DMS79 (cell line): ENCODE results near the gene CIROP.
"Not testable (repeated sequence)": the region's sequence is repeated elsewhere in the genome, so short reads cannot be mapped to it uniquely, and the experiment has no call there.

Source experiments
- DNase-seq: peaks from one replicate; lab custom pipeline; 2025; lab: John Stamatoyannopoulos, UW

The CIROP gene

DNA sequence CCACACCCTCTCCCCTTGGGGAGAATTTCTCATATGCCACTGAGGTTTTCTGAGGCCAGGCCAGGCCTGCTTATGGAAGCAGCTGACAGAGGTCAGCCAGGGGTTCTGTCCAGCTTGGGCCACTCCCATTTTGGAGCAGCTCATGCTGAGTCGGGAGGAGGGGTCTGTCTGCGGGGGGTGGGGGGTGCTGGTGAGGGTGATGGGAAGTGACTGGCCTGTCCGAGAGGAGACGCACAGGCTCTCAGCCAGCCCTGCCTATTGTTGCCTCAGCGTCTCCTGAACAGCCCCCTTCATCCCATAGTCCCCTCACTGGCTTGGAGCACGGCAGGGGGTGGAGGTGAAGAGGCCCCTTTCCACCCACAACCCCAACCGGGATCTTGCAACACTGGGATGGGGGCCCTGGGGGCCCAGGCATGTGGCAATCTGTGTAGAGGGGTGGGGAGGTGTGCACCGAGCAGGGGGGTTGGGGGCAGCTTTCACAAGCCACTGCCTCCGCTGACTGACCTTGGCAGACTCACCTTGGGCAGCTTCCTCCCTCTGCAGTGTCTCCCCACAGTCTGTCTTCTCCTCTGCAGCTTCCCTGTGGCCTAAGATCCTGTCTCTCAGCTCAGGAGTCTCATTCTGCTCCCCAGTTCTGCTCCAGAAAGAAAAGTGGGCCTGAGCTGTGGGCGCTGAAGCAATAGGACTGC, 8.8 kb upstream of the CIROP start:
- no peak for DNase-seq

DNA sequence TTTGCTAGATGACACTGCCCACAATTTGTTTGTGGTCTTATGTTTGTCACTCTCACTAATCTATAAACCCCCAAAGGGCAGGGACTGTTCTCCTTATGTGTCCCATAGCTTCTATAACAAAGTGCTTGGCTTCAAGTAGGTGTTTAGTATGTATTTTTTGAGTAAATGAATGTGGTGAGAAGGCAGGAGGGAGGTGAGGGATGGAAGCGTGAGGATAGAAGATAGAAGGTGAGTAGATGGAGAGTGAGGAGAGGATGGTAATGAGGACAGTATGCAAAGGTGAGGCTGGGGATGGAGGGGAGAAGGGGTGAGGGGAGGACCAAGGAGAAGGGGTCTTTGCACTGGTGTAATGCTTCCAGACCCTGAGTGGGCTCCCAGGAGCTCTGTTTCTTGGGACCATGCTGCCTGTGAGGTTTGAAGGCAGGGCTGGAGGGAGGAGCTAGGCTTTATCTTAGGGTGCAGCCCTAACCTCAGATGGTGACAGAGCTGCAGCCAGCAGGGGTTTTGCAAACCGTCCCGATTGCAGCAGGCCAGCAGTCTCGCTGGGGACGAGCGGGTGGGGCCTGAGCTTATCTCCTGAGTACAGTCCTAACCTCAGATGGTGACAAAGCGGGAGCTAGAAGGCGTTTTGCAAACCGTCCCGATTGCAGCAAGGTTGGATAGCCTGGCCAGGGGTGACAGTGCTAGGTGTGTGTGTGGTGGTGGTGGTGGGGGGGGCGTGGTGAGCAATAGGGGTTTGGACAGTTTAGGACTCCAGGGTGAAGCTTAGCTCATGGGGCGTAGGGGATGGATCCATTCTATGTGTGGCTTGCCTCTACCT, 7.8 kb upstream of the CIROP start:
- no peak for DNase-seq

GRCh38 chr14:23110579-23111365, 6.0 kb upstream of the CIROP start:
- no peak for DNase-seq

DNA sequence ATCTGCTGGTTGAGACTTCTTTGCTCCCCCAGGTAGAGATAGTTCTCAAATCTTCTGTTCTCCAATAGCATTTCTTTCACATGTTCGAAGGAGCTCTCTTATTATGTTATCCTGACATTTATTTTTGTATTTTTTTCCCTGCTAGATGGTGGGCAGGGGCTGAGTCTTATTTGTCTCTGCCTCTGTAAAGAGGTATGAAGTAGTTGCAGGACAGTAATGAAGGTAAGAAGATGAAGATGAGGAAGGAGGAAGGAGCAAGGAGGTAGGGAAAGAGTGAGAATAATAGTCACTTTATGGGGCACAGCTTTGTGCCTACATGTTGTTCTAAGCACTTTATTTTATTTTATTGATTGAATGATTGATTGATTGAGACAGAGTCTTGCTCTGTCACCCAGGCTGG, 5.0 kb upstream of the CIROP start:
- DNase-seq, result no peak

DNA sequence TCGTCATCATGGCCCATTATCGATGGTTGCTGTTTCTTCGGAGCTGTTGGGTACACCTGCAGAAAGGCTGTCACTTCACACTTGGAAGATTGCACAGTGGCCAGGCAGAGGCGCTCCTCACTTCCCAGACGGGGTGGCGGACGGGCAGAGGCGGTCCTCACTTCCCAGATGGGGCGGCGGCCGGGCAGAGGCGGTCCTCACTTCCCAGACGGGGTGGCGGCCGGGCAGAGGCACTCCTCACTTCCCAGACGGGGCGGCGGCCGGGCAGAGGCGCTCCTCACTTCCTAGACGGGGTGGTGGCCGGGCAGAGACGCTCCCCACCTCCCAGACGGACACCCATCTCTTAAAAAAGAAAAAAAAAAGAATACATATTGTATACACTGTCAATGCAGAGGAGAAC, 3.4 kb upstream of the CIROP start:
- DNase-seq, result not testable (repeated sequence)

DNA sequence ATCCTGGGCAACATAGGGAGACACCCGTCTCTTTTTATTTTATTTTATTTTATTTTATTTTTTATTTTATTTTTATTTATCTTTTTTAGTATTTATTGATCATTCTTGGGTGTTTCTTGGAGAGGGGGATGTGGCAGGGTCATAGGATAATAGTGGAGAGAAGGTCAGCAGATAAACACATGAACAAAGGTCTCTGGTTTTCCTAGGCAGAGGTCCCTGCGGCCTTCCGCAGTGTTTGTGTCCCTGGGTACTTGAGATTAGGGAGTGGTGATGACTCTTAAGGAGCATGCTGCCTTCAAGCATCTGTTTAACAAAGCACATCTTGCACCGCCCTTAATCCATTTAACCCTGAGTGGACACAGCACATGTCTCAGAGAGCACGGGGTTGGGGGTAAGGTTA, 2.8 kb upstream of the CIROP start:
- not testable (repeated sequence) for DNase-seq

DNA sequence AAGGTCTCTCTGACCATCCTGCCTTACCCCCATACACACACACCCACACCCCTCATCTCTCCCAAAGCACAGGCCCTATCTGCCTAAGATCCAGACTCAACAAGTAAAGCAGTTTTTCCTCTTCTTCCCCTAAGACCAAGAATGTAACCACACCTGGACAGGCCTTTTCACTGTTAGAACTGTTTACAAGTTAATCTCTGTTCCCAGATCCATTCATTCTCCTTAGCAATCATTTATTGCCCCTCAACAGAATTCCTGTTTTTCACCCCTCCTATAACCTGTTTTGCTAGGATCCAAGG, 1.9 kb upstream of the CIROP start:
- DNase-seq, result no peak

DNA sequence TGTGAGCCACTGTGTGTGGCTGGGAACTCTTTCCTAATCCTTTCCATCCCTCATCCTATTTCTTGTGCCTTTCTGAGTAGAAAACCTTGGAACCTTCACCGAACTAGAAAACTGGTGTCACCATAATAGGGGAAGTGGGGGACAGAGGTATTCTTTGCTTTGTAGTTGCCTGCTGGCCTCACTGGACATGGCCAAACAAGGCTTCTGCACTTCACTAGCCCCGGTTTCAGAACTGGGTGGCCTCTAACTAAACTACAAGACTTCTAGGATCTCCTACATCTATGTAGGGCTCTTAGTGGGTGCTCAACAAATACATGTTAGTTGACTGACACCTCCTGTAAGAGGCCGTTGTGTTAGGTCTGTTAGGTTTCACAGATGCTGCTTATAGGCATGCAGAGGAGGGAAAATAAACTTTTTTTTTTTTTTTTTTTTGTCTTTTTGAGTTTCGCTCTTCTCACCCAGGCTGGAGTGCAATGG, 597 bp upstream of the CIROP start:
- no peak for DNase-seq

DNA sequence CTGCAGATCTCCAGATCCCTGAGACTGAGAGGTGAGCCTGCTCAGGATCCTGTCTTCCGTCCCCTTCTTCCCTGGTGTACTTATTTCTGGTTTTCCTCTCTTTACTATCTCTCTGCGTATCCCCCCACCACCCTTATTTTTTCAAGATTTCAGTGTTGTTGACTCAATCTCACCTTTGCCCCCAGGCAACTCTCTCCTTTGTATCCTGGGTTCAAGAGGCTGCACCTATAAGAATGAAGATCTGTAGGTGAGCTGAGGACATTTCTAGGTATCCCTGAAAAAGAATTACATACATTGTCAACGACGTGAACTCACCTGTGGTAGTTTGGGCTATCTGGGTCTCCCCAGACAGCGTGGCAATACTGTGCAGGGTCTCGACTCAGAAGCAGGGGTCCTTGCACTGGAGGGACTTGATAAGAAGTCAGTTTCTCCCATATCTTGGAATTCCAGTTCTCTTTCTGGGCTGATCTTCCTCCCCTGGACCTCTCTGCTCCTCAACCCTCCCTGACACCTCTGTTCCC, 659 bp downstream of the CIROP start:
- DNase-seq, result no peak

GRCh38 chr14:23103581-23103980, 1.2 kb downstream of the CIROP start:
- DNase-seq, result no peak

- no peak for DNase-seq
These were observed 2.0 kb downstream of the CIROP start for GRCh38 chr14:23102801-23103200.

DNA sequence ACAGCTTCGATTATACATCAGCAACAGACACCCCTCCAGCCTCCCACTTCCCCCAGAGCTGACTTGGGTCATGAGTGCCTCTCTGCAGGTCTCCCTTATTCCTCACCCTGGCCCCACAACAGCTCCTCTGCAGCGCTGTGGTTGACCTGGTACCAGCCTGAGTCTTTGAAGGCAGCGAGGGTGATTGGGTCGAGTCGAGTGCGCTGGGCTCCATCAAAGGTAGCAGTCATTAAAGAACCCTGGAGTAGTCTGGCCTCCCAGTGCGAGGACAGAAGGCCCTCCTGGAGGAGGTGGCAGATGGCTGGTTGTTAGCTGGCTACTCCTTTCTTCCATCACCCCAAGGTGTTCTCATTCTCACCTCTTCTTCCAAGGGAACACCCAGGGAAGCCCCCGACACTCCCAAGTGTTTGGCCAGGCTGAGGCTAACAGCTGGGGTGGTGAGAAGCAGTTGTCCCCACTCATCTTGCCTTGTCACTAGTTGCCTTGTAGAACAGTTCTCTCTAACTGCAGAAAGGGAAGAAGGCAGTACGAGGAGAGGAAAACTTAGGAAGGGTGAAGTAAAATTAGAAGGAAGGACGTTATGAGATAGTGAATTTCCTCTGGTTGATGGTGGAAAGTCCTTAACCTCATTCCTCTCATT, 2.7 kb downstream of the CIROP start:
- no peak for DNase-seq

DNA sequence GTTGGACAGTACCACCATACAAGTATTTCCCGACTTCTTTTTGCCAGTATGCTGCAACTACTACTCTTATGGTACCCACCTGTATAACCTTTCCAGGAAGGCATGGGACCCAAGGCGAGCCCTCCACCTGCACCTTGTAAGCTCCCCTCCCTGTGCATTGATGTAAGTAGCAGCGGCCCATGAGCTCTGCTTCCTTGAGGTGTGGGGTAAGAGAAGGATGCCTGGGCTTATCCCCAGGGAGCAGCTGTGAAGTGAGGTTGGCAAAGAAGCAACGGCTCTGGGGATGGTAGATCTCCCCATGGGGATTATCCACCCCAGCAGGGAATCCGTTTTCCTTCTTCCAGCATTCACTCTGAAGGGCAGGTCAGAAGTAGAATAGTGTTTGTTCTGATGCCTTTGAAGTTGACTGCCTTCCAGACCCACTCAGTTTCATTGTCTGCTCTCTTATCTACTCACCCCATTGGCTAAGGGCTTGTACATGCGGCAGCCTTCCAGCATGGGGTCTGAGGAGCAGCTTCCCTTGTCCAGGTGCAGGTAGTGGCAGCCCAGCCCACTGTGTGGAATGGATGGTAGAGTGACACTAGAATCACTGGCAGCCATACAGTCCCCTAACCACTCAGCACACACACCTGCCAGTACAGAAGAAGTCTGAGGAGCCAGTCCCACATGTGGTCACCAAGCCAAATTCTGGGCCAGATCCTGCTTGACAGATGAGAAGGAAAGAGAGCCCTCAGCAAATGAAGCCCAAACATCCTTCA, 3.4 kb downstream of the CIROP start:
- peak; percentile 17 for DNase-seq

DNA sequence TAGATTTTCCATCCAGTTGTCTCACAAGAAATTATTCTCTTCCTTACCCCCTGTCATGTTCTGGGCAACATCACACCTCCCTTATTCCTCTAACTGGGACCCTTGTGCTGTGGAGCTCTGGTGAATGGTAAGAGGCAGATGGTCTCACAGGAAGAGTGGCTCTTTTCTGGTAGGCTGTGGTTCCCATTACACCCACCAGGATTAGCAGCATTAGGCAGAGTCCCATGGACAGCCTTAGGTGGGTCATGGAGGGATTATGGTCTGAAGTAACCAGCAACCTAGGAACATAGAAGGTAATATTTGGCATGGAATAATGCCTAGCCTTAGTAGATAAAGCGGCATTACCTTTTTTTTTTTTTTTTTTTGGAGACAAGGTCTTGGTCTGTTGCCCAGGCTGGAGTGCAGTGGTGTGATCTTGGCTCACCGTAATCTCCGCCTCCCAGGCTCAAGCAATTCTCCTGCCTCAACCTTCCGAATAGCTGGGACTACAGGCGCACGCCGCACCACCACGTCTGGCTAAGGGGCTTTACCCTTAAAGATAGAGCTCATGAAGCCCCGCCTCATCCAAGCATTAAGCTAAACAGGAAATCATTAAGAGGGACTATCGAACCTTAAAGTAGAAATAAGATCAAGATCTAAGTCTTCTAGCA, 5.5 kb downstream of the CIROP start:
- DNase-seq, result no peak

- no peak for DNase-seq
These were observed 7.0 kb downstream of the CIROP start for GRCh38 chr14:23097786-23098185.

DNA sequence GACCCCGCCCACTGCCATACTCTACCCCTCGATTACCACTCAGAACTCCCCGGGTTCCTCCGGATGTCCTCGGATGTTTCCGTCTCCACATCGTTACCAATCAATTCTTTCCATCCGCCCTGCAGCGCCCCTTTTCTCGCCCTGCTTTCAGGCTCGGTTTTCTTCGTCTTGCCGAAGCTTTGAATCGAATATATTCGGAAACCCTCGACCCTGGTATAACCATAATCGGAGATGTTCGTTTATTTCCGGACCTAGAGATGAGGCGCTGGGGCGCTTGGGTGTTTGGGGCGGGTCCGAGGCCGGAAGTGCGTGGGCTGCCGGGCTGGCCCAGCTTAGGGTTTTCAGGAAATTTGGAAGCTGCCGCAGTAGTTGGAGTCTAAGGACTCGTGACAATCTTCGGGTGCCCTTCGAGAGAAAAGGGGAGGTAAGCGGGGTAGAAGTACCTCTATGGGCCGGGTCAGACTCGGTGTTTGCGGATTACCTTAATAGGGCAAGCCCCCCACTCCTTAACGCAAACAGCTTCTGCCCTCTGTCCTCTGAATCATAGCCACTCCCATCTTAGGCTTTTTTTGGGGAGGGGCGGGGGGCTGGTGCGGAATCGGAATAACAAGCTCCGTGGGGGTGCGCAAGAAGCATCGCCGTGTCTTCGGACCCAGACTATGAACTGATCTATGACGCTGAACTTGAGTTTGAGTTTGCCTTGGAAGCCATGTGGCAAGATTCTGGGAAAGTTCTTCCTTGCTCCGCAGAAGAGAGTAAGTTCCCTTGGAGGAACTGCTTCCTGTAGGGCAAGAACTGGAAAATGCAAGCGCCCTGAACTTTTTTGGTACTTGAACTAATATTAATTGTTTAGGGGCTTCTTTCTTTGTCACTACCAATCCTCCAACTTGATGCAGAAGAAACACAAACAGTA, 9.3 kb downstream of the CIROP start, which contains the start of gene C14orf119:
Gene C14orf119 (plus strand): TSS at position 310 of the 913 bp plus-strand sequence. CDS start 2,154 bp downstream, outside the sequence.
- no peak for DNase-seq

DNA sequence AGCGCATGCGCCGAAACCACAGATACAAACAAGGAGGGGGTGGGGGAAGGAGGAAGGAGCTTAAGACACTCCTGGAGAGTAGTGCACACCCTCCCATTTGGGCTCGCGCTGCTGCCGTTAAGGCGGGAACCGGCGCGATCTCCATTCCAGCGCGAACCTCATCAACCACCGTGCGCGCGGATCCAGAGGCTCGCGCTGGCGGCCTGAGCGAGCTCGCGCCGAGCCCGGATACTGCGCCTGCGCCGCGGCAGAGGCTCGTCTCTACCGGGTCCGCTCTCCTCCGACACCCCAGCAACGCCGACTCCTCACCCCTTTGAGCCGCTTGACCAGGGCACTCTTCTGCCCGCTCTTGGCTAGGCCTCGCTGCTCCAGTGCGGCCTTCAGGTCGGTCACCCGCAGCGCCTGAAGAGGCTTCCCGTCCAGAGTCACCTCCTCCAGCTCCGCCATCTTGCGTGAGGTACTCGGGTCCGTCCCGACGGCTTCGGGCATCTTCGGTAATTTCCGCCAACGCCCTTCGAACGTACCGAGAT, 10.1 kb downstream of the CIROP start, which contains the start of gene ACIN1:
Gene ACIN1 (minus strand): TSS at position 471 of the 530 bp plus-strand sequence. CDS start 24 bp downstream, at position 447.
- DNase-seq, result no peak

DNA sequence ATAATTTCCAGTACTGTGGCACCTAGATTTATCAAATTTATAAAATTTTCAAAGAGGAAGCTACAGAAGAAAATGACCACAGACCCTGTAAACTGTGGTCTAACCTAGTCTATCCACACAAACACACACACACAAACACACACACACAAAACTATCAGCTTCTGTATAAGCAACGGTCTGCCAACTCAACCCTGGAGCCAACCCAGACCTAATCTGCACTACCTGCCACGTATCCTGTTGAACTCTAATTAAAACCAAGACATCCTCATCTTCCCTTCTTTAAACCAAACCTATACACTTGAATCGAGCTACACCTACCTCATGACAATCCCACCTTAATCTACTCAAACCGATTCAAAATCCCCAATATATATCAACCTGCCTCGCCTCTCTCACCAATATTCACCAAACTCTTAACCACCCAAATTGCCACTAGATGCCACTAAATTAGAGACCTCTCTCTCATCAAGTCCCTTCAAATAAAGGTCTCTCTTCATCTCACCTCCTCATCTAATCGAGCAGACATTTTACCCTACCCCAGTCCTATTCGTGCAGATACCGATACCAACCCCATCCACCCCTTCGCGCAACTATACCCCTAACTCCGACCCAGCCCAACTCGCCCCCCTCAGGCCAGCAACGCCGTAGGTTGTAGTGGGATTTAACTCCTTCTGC, 10.7 kb downstream of the CIROP start:
- DNase-seq, result no peak

GRCh38 chr14:23093526-23093925, 11.3 kb downstream of the CIROP start:
- no peak for DNase-seq
